ENCODE data around the gene ZNF575.
"Not testable (repeated sequence)": the region's sequence is repeated elsewhere in the genome, so short reads cannot be mapped to it uniquely, and the experiment has no call there.

ZNF575 gene

DNA sequence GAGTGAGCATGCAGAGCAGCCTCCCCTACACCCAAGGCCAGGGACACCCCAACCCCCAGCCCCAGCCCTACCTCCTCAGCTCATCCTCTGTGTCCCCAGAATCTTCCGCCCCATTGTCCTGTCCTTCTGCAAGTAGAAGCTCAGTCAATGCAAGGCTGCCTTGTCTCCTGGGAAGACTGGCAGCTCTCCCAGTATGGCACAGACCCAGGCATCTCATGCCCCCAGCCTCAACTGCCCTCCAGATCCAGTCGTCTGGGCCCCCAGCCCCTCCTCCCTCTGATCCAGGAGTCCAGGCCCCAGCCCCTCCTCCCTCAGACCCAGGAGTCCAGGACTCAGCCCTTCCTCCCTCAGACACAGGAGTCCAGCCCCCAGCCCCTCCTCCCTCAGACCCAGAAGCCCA, 13.0 kb downstream of the ZNF575 start:
- no peak for DNase-seq

DNA sequence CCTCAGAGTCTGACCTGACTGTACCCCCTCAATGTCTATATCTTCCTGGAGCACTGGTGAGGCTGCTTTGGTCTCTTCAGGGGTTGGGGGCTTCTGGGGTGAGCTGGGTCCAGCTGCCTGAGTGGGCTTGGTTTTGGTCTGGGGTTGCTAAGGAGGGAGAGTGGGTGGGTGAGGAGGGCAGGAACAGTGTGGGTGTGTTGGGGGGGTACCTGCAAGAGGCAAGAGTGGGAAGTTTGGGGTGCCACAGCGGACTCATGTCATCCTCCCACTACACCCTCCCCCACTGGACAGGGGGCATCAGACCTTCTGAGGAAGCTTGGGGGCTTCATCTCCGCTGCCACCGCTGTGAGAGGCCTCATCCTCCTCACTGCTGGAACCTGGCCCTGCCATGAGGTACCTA, 13.6 kb downstream of the ZNF575 start:
- no peak for DNase-seq

DNA sequence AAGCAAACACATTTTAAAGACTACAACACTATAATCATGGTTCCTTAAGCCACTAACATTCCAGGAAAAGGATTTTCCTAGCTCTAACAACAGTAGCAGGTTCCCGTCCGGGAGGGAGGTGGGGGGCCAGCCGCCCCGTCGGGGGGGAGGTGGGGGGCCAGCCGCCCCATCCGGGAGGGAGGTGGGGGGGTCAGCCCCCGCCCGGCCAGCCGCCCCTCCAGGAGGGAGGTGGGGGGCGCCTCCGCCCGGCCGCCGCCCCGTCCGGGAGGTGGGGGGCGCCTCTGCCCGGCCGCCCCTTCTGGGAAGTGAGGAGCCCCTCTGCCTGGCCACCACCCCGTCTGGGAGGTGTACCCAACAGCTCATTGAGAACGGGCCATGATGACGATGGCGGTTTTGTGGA, 14.9 kb downstream of the ZNF575 start:
- not testable (repeated sequence) for DNase-seq

DNA sequence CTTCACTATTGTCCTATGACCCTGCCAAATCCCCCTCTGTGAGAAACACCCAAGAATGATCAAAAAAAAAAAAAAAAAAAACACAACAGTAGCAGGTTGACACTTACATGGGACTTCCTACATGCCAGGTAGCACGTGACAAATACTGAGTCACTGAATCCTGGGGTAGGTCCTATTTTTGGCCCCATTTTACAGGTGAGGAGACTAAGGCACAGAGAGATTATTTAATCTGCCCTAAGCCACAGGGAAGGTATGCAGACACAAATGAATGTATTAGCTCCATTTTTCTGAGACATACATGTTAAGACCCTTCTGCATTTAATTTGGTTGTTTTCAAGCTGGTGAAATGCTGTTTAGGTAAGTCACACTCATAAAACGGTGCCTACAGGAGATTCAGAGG, 15.7 kb downstream of the ZNF575 start:
- DNase-seq, result no peak

DNA sequence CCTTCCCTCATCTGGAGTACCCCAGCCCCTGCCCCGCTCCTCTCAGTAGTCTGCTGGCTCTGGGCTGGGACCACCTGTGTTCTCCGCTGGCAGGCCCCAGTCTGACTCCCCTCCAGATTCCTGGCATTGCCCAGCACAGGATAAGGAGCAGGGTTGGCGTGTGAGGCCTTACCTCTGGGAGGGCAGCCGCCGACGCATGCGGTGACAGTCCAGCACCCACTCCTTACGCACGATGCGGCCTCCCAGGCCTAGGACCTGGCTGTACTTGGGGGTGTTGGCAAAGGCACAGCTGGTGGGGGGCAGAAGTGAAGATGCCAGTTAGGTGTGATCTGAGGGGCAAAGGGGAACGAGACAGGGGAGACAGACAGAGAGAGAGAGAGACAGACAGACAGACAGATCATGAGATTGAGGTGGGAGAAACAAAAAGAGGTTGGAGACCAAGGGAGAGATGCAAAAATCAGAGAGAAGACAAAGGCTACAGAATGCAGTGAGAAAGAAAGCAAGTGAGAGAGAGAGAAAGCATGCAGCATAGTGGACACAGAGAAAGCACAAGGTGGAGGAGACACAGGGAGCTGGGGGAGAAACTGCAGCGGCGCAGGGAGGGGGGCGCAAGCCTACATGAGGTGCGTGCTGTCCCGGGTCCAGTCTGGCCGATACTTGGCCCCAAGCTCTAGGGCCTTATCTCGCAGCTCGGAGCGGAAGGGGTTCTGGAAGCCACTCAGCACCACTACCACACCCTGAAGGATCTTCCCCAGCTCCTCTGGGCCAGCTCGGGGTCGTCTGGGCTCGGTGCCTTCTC, 18.6 kb downstream of the ZNF575 start:
- no peak for DNase-seq

DNA sequence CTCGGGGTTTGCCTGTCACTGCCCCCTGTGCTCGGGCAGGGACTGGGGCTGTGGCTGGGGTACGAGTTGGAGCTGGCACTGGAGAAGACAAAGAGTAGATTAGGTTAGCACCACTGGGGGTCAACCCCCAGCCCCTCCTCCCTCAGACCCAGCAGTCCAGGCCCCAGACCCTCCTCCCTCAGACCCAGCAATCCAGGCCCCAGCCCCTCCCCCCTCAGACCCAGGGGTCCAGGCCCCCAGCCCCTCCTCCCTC, 19.1 kb downstream of the ZNF575 start:
- DNase-seq, result no peak

DNA sequence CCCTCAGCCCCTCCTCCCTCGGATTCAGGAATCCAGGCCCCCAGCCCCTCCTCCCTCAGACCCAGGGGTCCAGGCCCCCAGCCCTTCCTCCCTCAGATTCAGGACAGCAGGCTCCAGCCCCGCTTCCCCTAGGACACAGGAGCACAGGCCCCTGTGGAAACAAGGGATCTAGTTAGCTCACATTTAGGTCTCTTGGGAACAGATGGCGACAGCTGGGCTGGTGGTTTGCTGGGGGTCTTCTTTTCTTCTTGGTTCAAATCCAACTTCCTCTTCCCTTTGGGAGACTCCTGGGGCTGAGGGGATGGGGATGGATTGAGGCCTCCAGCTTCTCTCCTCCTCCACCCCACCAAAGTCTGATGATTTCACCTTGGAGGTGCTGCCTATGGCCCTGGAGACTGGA, 19.6 kb downstream of the ZNF575 start:
- no peak for DNase-seq

DNA sequence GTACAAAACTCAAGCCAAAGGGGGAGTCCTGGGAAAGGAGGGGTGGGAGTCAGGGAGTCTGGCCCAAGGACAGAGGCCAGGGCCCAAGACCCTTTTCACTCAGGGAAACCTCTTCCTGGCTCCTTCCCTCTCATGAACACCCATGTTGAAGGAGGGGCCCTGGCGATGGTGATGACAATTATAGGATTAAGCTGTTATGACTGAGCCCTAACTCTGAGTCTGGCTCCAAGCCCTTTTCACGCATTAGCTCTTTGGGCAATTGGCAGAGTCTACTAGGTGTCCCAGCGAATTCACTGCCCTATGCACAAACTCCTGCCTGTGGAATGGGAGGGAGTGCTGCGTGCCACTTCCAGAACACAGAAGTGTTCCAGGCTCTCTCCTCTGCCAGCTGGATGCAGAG, 20.7 kb downstream of the ZNF575 start:
- no peak for DNase-seq

DNA sequence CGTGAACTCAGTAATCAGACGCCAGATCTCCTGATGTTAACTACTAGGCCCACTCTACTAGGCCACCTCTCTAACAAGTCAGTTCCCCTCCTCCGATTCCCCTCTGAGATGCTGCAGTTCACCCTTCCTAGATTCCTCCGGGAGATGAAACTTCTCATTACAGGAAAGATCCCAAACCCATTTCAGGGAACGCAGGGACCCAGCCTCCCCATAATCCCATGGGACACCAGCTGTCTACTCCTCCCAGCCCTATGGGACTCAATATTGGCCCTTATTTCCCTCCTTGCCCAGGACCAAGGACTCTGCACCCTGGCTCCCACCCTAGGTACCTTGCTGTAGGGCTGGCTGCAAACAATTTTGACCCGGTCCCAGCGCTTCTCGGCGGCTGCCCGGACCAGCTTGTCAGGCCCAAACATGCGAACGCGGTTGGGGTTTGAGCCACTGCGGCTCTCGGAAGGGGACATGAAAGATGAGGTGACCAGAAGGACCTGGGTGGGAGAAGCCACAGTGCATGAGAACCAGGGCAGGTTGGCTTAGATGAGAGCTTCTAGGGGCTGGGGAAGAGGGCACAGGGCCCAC, 21.4 kb downstream of the ZNF575 start:
- no peak for DNase-seq

DNA sequence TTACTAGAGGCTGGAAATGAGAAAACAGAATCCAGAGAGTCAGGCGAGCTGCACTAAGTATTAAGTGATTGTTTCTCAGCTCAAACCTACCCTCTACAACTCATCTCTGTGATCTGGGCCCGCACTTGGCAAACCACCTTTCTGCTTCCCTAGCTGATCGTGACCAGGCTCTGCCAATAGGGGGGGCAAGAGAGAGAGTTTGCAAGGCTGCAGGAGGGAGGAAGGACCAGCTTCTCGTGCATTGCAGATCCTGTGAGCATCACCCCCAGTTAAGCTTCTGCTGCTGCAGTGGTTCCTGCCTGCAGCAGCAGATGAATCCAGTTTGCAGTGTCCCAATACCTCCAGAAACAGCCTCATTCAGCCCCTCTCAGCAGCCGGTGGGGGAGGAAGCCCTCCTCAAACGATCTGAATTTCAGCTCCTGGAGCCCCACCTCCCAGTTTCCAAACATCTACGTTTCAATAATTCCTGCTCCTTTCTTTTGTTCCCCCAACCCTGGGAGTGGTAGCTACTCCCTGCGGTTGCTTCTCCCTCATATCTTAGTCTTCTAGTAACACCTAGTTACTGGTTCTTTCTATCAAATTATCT, 22.3 kb downstream of the ZNF575 start:
- DNase-seq, result peak; percentile 55

DNA sequence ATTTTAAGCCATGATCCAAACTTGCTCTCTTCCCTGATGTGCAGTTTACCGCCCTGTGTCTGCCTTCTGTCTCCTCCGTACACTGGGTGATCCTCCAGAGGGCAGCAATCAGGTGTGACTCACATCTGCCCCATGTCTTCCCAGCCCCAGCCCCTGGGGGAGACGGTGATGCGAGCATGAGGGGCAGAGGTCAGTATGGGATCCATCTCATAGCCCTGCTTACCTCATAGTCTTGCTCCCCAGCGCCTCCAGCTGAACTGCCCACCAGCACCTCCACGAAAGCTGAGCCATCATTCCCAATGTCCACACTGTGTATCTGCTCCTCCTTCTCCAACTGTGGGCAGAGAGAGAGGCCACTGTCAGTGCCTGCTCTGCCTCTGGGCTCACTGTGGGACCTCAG, 27.7 kb downstream of the ZNF575 start:
- no peak for DNase-seq

DNA sequence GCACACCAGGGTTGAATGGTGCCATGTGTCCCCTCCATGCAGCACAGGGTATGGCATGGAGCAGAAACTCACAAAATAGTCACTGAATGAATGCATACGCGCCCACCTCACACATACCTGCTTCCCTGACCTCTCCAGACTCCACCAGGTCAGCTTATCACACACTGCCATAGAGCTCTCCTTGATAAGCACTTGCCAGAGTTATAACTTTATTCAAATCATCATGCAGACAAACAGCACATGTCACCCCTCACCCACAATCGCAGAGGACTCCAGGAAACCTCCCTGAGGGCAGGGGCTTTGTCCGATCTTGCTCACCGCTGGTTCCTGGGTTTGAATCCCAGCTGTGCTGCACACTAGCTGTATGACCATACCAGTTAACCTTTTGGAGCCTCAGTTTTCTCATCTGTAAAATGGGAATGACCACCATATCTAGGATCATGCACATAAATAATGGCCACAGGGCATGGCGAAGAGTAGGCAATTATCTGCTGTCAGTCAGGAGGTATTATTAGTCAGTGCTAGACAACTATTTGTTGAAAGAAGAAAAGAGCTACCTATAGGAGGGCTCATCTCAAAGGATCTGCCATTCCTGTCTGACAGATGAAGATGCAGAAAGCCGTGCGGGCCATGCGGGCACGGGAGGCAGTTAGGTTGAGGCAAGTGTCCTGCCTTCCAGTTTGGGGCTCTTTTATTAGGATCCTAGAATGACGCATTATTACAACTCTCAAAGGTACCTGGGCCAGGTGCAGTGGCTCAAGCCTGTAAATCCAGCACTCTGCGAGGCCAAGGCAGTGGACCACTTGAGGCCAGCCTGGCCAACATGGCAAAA, 28.4 kb downstream of the ZNF575 start:
- no peak for DNase-seq

DNA sequence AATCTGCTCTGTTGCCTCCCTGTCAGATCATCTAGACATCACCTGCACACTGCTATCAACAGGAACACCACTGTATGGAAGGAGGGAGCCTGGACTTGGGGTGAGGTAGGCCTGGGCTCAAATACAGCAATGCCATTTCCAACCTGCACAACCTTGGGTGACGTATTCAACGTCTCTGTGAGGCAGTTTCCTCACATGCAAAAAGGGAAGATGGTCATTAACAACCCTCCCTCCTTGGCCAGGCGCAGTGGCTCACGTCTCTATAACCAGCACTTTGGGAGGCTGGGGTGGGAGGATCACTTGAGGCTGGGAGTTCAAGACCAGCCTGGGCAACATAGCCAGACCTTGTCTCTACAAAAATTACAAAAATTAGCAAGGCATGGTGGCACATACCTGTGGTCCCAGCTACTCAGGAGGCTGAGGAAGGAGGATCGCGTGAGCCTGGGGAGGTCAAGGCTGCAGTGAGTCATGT, 29.3 kb downstream of the ZNF575 start:
- DNase-seq, result no peak

DNA sequence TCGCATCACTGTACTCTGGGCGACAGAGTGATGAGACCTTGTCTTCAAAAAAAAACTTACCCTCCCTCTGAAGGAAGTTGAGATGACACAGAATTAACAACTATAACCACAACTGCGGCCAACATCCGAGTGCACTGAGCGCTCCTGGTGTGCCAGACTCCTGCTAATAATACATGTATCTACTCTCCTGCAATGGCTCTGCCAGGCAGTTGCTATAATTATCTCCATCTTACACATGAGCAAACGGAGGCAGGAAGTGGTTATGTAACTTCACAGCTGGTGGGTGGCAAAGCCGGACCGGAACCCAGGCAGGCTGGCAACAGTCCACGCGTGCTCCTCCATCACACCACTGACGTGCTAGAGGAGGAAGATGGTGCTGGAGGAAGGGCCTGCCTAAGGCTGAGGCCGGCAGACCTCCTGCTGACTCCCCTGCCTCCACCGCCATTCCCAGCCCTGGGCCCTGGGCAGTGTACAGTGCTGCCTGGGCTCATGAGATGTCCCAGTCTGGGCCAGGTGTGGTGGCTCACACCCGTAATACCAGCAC, 29.8 kb downstream of the ZNF575 start:
- DNase-seq, result peak; percentile 86

DNA sequence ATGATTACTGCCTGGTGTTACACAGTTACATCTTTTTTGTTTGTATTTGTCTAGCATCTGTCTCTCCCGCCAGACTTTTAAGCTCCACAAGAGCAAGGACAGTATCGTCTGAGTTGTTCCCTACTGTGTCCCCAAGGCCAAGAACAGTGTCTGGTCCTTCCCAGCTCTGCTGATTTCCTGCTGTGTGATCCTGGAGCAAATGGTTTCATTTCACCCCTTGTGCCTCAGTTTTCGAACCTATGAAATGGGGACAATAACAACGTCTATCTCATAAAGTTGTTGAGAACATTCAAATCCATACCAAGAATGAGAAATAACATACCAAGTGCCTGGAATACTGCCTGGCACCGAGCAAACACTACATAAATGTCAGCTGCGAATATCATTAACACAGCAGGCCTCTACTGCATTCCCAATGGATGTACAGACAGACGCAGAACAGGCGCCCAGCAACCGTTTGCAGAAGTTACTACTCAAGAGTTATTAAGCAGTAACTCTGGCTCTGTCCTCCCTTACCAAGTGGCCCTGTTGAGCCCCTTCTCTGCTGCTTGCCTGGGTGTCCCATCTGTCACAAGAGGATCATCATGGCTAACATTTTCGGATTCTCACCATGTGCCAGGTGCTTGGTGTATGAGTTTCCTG, 30.9 kb downstream of the ZNF575 start:
- no peak for DNase-seq

DNA sequence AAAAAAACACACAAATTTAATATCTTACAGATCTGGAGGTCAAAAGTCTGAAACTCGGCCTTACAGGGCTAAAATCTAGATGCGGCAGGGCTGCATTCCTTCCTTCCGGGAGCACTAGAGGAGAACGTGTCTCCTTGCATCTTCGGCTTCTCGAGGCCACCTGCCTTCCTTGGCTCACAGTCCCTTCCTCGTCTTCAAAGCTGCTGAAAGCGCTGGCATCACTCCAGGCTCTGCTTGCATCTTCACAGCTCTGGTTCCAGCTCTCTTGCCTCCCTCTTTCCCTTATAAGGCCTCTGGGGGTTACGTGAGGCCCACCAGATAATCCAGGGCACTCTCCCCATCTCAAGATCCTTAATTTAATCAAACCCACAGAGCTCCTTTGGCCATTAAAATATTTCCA, 31.8 kb downstream of the ZNF575 start:
- no peak for DNase-seq

DNA sequence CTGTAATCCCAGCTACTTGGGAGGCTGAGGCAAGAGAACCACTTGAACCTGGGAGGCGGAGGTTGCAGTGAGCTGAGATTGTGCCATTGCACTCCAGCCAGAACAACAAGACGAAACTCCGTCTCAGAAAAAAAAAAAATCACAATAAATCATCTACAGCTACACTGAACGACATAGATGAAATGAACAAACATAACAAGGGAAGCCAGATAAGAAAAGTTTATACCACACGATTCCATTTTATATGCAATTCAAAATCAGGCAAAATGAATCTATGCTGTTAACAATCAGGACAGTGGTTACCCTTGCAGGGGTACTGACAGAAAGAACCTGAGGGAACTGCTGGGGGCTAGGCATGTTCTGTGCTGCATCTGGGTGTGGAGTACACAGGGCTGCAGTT, 36.7 kb downstream of the ZNF575 start:
- DNase-seq, result no peak

DNA sequence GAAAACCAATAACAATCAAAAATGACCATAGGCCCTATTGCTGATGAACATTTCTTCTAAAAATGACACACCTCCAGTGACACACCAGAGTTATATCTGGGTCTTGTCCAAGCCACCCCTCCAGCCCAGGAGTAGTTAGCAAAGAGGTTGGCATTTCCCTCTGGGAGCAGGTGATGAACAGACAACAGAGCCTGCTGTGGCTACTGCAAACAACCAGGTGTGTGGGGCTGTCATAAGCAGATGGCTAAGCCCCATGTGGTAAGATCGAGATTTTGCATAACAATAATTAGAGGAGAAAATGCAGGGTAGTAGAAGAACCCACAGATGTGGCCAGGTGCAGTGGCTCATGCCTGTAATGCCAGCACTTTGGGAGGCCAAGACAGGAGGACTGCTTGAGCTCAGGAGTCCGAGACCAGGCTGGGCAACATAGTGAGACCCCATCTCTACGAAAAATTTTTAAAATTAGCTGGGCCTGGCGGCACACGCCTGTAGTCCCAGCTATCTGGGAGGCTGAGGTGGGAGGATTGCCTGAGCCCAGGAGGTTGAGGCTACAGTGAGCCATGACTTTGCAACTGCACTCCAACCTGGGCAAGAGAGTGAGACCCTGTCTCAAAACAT, 37.3 kb downstream of the ZNF575 start:
- no peak for DNase-seq

DNA sequence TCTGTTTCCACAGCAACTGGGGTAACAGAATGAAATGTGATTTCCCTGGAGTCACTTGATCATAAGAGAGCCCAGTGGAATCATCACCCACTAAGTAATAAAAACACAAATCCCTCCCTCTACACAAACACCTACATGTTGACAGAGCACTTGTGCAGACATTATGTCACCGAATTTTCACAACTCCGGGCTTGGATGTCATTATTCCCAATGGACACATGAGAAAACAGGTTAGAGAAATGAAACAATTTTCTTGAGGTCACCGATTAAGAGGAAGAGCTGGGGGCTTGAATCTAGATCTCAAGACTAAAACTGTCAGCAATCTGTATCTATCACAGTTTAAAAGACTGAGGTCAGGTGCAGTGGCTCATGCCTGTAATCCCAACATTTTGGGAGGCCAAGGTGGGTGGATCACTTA, 39.2 kb downstream of the ZNF575 start:
- no peak for DNase-seq

DNA sequence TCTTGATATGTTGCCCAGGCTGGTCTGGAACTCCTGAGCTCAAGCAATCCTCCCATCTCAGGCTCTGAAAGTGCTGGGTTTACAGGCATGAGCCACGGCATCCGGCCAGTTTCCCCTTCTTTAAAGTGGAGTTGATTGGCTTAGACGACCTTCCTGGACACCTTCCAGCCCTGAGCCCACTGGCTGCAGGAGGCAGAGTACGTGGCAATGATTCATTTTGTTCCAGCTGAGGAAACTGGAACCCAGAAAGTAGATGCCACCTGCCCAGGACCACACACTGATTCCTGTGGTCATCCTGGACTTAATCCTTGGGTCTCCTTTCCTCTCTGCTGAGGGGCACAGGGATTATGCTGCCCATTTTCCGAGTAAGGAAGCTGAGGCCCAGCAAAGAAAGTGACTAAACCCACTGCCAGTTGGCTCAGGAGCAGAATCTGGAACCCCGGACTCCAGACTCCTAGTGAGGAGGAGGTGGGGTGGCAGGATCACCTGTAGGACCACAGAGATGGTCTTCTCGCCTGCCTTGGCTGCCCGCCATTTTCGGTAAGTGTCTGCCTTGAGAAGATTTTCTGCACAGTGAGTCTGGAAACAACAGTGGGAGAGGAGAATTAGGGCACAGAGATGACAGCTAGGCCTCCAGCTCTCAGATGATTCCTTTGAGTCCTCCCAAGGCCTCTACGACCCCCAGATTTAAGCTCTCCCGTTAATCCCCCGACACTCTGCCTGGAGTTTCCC, 41.6 kb downstream of the ZNF575 start:
- no peak for DNase-seq

DNA sequence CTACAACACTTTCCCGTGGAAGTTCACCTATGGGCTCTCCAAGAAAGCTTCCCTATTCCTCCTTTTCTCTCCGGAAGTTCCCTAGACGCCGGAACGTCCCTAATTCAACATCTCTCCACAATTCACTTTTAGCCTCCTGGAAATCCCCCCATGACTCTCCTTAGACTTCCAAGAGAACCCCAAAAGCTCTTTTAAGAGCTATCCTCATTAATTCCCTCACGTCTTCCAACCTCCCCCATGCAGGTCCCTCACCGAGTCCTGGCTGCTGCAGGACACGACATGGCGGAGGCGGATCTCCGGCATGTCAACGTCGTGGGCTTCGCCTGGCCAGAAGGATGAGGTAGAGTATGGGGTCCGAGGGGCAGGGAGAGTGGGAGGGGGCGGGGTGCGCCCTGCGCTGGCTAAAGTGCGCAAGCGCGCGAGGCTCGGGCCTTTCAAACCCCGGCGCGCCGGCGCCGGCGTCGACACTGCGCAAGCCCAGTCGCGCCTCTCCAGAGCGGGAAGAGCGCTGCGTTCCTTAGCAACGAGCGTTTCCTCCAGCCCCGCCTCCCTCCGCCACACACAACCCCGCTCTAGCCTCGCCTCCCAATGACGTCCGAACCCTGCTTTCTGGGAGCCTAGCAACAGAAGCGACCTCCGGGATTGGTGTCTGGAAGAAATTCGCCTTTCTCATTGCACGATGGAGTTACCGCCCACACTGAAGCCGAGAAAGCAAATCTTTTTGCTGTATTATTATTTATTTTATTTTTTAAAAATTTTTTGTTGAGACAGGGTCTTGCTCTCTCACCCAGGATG, 42.4 kb downstream of the ZNF575 start, which contains the start of the genes PINLYP and XRCC1:
PINLYP (plus strand) TSS at position 646 of the 795 bp plus-strand sequence. CDS start 1,391 bp downstream, outside the sequence.
XRCC1 (minus strand) TSS at position 372 of the 795 bp plus-strand sequence; CDS start at position 303, 69 bp downstream.
- peak; percentile 98 for DNase-seq

Measured in GDM1 (cell line).